MM.1S (cell line): Measurements from ENCODE around the gene CRISP1.

Experiments
- DNase-seq: peaks from one replicate; pipeline ENCODE4 v3.0.0-alpha.2; 2015
- H2AFZ ChIP-seq: fragments of 300-600 bp; sonication (generic); 2 replicates; pipeline ENCODE4 v1.6.0; 2016; ENCODE audit warnings: antibody characterized with exemption, low read length
- H3F3A ChIP-seq: fragments of 300-600 bp; sonication (generic); 2 replicates; pipeline ENCODE4 v1.6.1; 2016; ENCODE audit warnings: mild to moderate bottlenecking, antibody characterized with exemption, low read length, moderate library complexity, mixed read lengths; ENCODE audit not compliant: insufficient read depth
- H3K27ac ChIP-seq: fragments of 300-600 bp; sonication (generic); 2 replicates; pipeline ENCODE4 v1.5.1; 2016; ENCODE audit warnings: mild to moderate bottlenecking, low read length
- H3K27me3 ChIP-seq: fragments of 300-600 bp; sonication (generic); replicated peaks from 2 replicates; pipeline ENCODE4 v1.6.0; 2016; ENCODE audit warnings: low read length; ENCODE audit not compliant: insufficient read depth
- H3K36me3 ChIP-seq: fragments of 300-600 bp; sonication (generic); replicated peaks from 2 replicates; pipeline ENCODE4 v1.6.1; 2016; ENCODE audit warnings: mild to moderate bottlenecking, low read length, mixed read lengths; ENCODE audit not compliant: insufficient read depth
- H3K4me1 ChIP-seq: fragments of 300-600 bp; sonication (generic); 2 replicates; pipeline ENCODE4 v1.6.1; 2016; ENCODE audit warnings: low read length, mixed read lengths
- H3K4me2 ChIP-seq: fragments of 300-600 bp; sonication (generic); 2 replicates; pipeline ENCODE4 v1.6.0; 2016; ENCODE audit warnings: low read depth, low read length
- H3K4me3 ChIP-seq: fragments of 300-600 bp; sonication (generic); 2 replicates; pipeline ENCODE4 v1.5.1; 2016; ENCODE audit warnings: low read length, mixed read lengths
- H3K79me2 ChIP-seq: fragments of 300-600 bp; sonication (generic); 2 replicates; pipeline ENCODE4 v1.6.1; 2016; ENCODE audit warnings: mixed run types, low read length, mixed read lengths
- H3K9ac ChIP-seq: fragments of 300-600 bp; sonication (generic); 2 replicates; pipeline ENCODE4 v1.6.1; 2016; ENCODE audit warnings: low read length, mixed read lengths
- H3K9me2 ChIP-seq: fragments of 300-600 bp; sonication (generic); replicated peaks from 2 replicates; pipeline ENCODE4 v1.6.1; 2016; ENCODE audit warnings: mild to moderate bottlenecking, low read length, mixed read lengths; ENCODE audit not compliant: insufficient read depth
- H3K9me3 ChIP-seq: fragments of 300-600 bp; sonication (generic); replicated peaks from 2 replicates; pipeline ENCODE4 v1.6.1; 2016; ENCODE audit warnings: mild to moderate bottlenecking, low read length, mixed read lengths; ENCODE audit not compliant: insufficient read depth
- H4K20me1 ChIP-seq: fragments of 300-600 bp; sonication (generic); 2 replicates; pipeline ENCODE4 v1.6.1; 2016; ENCODE audit warnings: mild to moderate bottlenecking, low read length, moderate library complexity, mixed read lengths; ENCODE audit not compliant: insufficient read depth
- CTCF ChIP-seq: fragments of 300-600 bp; sonication (generic); IDR thresholded peaks from 2 replicates; pipeline ENCODE4 v1.5.1; 2016; ENCODE audit warnings: antibody characterized with exemption, low read length, mixed read lengths
- EZH2 ChIP-seq: fragments of 300-600 bp; sonication (generic); optimal IDR thresholded peaks from 2 replicates; pipeline ENCODE3; 2017; ENCODE audit warnings: low read depth, mild to moderate bottlenecking, antibody characterized with exemption, low read length, mixed read lengths
- EZH2phosphoT487 ChIP-seq: fragments of 300-600 bp; sonication (generic); IDR thresholded peaks from 2 replicates; pipeline ENCODE4 v1.6.1; 2018; ENCODE audit warnings: antibody characterized with exemption, low read length

CRISP1 gene

DNA sequence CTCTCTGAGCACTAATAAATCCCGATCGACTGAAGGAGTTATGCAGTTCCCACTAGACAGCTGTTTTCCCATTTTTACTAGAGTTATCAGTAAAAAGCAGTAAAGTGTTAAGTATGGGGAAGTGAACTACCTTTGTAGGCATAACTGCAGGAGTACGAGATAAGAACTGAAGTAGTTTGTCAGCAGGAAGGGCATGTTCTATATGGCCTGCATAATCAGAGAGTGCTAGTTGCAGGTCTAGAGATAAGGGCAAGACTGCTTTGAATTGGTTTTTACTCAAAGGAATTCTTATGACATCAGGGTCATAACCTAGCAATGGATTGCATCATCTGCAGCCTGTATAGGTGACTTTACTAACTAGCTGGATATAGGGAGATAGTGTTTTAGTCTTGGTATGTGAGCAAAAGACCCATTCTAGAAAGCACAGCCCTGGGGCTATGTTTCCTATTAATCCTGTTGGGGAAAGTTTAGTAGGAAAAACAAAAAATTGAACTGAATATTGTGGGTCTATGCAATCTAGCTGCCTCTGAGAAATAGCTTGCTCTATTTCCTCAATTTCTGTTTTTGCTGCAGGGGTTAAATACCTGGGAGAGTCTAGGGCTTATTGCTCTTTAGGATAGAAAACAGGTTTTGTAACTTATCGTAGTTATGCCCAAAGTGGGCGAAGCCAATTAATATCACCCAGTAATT lies 22.6 kb upstream of the CRISP1 start:
- H3K79me2 ChIP-seq = no peaks in the 10 kb centered on the region
- no peaks in the 10 kb centered on the region for H4K20me1 ChIP-seq
- no peak overlapping the region for H3K4me3 ChIP-seq
- H3K9ac ChIP-seq = no peak overlapping the region
- H3K9me2 ChIP-seq = no peaks in the 10 kb centered on the region
- no peaks in the 10 kb centered on the region for H3F3A ChIP-seq
- TF ChIP-seq EZH2 (no peak), EZH2phosphoT487 (no peak), CTCF (no peak)
- H3K4me2 ChIP-seq = no peak overlapping the region
- no peak overlapping the region for H3K27ac ChIP-seq
- H3K36me3 ChIP-seq = no peaks in the 10 kb centered on the region
- no peak overlapping the region for H2AFZ ChIP-seq
- no peaks in the 10 kb centered on the region for H3K4me1 ChIP-seq
- H3K9me3 ChIP-seq = no peaks in the 10 kb centered on the region
- no peaks in the 10 kb centered on the region for H3K27me3 ChIP-seq
- DNase-seq = no peak

DNA sequence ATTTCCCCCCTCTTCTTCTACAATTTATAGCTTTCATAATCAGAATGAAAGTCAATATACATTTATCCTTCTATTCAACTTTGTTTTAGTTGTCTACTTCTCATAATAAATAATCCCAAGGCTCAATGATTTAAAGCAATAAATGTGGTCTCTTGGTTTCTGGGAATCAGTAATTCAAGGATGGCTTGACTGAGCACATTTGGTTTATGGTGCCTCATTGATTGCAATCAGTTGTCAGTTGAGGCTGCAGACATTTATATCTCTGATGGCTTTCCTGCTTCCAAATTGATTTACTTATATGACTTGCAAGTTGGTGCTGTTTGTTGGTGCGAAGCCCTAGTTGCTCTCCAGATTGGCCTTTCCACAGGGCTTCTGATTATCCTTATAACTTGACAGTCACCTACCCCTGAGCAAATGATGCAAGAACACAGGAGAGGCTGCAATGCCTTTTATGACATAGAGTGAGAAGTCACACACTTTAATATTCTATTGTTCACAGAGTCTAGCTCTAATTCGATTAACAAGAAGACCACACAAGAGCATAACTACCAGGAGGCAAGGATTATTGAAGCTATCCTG lies 2.7 kb upstream of the CRISP1 start:
- Histone ChIP-seq H3K27ac (no peak overlapping the region), H3K9me3 (no peaks in the 10 kb centered on the region), H3K9ac (no peak overlapping the region), H3F3A (no peaks in the 10 kb centered on the region), H3K27me3 (no peaks in the 10 kb centered on the region), H3K79me2 (no peaks in the 10 kb centered on the region), H3K4me1 (no peaks in the 10 kb centered on the region), H3K9me2 (no peaks in the 10 kb centered on the region), H4K20me1 (no peaks in the 10 kb centered on the region), H3K36me3 (no peaks in the 10 kb centered on the region), H3K4me3 (no peak overlapping the region), H2AFZ (no peak overlapping the region), H3K4me2 (no peak overlapping the region)
- TF ChIP-seq CTCF (no peak), EZH2phosphoT487 (no peak), EZH2 (no peak)
- DNase-seq = no peak

DNA sequence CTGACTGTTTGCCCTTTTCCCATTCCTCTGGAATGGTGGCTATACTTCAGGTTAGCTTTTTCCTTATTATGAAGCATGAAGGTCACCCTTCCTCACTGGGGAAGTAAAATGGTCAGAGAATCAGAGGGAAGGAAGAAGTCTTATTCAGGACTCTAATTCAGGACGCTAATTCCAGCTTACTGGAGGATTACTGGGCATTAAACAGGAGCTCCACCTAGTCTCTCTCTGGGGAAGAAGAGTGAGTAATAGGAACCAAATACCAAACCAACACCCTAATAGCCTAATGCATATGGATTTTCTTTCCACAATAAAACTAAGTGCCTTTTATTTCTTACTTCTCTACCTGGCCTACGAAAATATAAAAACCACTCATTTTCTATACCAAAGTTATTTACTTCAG lies 10.1 kb downstream of the CRISP1 start:
- H4K20me1 ChIP-seq = no peaks in the 10 kb centered on the region
- no peak overlapping the region for H3K4me3 ChIP-seq
- no peak overlapping the region for H2AFZ ChIP-seq
- no peak overlapping the region for H3K9ac ChIP-seq
- no peak overlapping the region for H3K4me2 ChIP-seq
- H3K36me3 ChIP-seq = no peaks in the 10 kb centered on the region
- no peaks in the 10 kb centered on the region for H3F3A ChIP-seq
- no peaks in the 10 kb centered on the region for H3K9me2 ChIP-seq
- H3K27me3 ChIP-seq = no peaks in the 10 kb centered on the region
- no peaks in the 10 kb centered on the region for H3K9me3 ChIP-seq
- no peak for DNase-seq
- TF ChIP-seq EZH2phosphoT487 = no peak
- TF ChIP-seq CTCF = no peak
- no peak for TF ChIP-seq EZH2
- no peaks in the 10 kb centered on the region for H3K4me1 ChIP-seq
- H3K79me2 ChIP-seq = no peaks in the 10 kb centered on the region
- no peak overlapping the region for H3K27ac ChIP-seq
